ENCODE measurements around the gene ACSL1. TPM values are rescaled to one million over a fixed set of nuclear protein-coding genes. Genes with fewer than 3 reads are reported as not detected.
"Not testable (repeated sequence)": the region's sequence is repeated elsewhere in the genome, so short reads cannot be mapped to it uniquely, and the experiment has no call there.

ACSL1 gene
- total RNA-seq, 2 donors from 2014 or later, result 92.4 to 95.4 TPM

DNA sequence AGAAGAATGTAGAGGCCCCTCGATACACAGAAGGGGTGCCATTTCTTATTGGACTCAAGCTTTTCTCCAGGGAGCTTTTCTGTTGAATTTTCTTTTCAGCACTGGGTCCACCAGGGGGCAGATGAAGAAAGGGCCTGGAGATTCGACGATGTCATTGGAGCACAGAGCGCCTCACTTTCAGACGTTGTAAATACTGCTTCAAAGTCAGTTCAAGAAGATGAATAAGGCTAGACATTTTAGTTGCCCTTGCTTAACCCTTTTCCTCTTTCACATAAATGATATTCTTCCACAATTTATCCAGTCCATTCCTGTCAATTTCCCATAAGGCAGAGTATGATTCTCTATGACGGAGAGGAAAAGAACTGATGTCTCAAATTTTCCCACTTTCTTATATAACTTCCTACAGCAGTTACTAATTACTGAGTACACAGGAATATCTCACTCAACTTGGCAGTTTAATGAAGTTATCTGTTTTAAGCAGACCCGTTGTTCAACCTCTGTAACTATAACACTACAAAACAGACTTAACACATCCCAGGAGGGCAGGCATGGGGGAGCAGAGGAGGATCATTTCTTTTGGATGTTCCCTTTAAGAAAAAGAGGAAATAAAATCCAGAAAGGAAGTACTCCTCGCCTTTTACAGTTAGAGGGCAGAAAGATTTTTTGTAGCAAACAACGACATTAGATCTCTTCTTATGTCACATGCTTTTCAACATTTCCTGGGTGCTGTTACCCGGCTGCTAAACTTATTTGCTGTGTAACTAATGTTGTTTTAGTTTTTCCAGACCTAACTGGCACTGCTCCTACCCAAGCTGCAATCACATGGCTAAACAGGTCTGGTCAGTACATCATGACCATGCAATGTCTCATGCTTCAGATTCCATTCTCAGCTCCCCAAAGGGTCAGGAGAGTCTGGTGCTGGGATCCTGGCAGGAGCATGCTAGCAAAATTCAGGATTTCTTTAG, 79.7 kb downstream of the ACSL1 start:
- intact Hi-C loops (cut with DNase I), result loop anchor here in 1 of 2 donors (10.0 kb wide), 1 partner anchor 239 kb away; no protein-coding TSS in a partner anchor
- DNase-seq (ENCODE audit: low spot score), result no peak

DNA sequence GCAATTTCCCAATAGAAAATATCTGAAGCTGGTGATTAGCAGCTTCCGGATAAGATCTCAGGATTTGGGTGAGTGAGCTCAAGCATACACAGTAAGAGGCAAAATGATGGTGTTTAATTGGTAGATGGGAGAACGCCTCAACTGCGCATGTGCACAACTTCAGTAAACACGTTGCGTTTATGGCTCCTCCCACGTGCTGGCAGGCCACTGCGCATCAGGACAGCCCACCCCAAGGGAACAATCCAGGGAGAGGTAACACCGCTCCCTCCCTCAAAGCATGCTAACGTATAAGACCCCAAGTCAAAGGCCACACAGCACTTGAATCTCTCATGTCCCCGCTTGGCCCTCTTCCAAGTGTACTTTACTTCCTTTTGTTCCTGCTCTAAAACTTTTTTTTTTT, 81.5 kb downstream of the ACSL1 start:
- intact Hi-C loops (cut with DNase I), result loop anchor here in 1 of 2 donors (10.0 kb wide), 1 partner anchor 241 kb away; no protein-coding TSS in a partner anchor
- DNase-seq (ENCODE audit: low spot score), result no peak

DNA sequence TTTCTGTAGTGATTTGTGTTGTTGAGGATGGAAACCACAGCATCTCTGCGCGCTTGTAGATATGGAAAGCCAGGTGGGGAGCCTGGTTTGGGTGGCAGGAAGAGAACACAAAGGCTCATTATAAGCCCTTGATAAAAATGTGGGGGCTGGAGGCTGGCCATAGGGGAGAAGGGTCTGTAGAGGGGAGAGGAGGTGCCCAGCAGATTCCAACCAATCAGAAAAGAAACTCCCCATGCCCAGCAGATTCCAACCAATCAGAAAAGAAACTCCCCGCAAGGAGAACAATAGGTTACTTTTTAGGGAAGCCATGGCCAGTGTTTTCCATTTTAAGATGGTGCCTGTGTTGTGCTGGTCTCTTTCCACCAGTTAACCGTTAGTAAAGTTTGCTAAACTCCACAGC, 82.1 kb downstream of the ACSL1 start:
- no peak for DNase-seq (ENCODE audit: low spot score)
- intact Hi-C loops (cut with DNase I), result loop anchor here in 1 of 2 donors (10.0 kb wide), 1 partner anchor 241 kb away; no protein-coding TSS in a partner anchor

DNA sequence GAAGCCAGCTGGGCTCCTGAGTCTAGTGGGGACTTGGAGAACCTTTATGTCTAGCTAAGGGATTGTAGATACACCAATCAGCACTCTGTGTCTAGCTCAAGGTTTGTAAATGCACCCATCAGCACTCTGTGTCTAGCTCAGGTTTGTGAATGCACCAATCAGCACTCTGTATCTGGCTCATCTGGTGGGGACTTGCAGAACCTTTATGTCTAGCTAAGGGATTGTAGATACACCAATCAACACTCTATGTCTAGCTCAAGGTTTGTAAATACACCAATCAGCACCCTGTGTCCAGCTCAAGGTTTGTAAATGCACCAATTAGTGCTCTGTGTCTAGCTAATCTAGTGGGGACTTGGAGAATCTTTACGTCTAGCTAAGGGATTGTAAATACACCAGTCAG, 84.1 kb downstream of the ACSL1 start:
- intact Hi-C loops (cut with DNase I), result loop anchor here in 1 of 2 donors (10.0 kb wide), 1 partner anchor 243 kb away; no protein-coding TSS in a partner anchor
- not testable (repeated sequence) for DNase-seq (ENCODE audit: low spot score)

DNA sequence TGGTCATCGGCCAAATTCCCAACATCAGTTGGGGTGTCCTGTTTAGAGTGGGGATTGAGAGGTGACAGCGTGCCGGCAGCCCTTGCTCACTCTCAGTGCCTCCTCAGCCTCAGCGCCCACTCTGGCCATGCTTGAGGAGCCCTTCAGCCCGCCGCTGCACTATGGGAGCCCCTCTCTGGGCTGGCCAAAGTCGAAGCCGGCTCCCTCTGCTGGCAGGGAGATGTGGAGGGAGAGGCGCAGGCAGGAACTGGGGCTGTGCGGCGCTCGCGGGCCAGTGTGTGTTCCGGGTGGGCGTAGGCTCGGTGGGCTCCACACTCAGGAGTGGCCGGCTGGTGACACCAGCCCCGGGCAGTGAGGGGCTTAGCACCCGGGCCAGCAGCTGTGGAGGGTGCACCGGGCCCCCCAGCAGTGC, 84.8 kb downstream of the ACSL1 start:
- intact Hi-C loops (cut with DNase I), result loop anchor here in 1 of 2 donors (10.0 kb wide), 1 partner anchor 244 kb away; no protein-coding TSS in a partner anchor
- DNase-seq (ENCODE audit: low spot score), result no peak

DNA sequence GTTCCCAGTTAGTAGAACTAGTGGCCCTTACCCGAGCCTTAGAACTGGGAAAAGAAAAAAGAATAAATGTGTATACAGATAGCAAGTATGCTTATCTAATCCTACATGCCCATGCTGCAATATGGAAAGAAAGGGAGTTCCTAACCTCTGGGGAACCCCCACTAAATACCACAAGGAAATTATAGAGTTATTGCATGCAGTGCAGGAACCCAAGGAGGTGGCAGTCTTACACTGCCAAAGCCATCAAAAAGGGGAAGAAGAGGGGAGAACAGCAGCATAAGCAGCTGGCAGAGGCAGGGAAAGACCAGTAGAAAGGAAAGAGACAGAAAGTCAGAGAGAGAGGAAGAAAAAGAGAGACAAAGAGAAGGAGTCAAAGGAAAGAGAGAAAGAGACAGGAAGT, 86.2 kb downstream of the ACSL1 start:
- intact Hi-C loops (cut with DNase I); DNase-seq (ENCODE audit: low spot score): not testable (repeated sequence)

DNA sequence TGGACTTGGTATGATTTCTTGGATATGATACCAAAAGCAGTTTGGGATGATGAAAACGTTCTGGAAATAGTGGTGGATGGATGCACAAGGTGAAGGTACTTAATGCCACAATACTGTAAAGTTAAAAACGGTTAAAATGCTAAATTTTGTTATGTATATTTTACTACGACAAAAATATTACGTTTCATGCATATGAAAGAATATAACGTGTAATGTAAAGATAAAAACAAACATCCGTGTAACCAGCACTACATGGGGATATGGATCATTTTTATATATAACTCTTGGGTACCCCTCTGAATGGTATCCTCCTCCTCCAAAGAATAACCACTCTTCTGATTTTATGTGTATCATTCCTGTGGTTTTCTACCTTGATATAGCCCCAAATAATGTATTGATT, 91.0 kb downstream of the ACSL1 start:
- intact Hi-C loops (cut with DNase I), result no loop called here
- no peak for DNase-seq (ENCODE audit: low spot score)

DNA sequence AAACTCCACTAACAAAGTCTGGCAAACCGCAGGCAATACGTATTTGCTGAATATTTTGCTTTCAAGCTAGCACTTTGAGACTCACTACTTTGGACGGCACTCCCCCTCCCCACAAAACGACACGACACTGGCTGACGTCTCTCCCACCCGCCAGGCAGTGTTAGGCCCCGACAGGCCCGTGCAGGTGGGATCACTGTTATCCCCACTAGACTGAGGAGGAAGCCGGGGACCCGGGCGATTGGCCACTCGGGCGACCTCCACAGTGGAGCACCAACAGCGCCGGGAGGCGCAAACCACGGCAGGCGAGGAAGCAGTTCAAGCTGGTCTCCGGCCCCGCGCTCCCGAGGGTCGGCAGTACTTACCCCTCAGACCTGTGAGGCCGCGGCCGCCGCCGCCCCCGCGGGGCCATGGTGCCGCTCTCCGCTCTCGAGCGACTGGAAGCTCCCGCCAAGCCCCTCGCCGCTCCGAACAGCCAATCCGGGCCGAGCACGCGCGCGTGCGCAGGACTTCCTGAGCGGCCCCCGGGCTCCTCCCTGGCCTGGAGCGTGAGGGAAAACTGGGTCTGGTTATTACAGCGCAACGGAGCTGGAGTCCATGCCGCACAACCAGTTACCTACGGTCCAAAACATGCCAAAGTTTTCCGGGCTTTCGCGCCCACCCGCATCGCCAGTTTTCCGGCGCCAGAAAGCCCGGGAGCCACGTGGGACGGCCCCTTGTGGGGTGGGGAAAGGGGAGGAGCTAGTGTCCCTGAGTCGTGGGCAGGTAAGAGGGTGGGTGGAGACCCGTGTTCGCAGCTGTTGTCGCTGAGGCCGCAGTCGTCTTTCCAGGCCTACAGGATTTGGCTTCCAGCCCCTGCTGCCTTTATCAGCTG, 91.9 kb downstream of the ACSL1 start, which contains the start of gene CENPU:
CENPU (minus strand) TSS at position 443 of the 871 bp plus-strand sequence; CDS start at position 409, 34 bp downstream.
- intact Hi-C loops (cut with DNase I), result no loop called here
- peak; percentile 98 for DNase-seq (ENCODE audit: low spot score)

DNA sequence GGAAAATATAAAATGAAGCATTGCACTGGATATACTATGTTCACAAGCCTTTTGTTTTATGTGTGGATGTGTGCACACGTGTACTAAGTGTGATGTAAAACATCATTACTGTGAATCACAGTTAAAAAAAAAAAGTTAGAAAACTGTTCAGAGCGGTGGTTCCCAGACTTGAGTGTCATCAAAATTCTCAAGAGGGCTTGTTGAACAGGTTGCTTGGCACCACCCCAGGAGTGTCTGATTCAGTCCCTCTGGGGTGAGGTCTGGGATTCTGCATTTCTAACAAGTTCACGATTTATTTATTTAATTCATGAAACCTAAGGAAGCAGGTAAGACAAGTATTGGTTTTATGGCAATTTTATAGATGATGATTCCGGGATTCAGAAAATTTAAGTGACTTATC, 93.6 kb downstream of the ACSL1 start:
- DNase-seq (ENCODE audit: low spot score), result no peak
- intact Hi-C loops (cut with DNase I), result no loop called here

DNA sequence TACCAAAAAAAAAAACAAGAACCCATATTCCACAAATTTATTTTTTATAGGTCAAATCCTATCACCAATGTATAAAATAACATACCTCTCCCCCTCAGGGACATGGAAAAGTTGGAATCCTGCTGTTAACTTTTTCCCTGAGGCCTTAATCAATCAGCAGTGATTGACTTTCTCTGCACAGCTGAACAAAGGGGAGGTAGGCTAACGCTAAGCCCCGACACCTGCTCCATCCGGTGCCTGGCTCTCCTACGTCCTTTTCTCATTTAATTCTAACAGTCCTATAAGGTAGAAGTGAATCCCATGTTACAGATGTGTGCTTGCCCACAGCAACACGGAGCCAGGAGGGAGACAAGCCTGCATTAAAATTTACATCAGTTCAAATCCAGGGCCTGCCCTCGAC, 94.7 kb downstream of the ACSL1 start:
- intact Hi-C loops (cut with DNase I), result no loop called here

DNA sequence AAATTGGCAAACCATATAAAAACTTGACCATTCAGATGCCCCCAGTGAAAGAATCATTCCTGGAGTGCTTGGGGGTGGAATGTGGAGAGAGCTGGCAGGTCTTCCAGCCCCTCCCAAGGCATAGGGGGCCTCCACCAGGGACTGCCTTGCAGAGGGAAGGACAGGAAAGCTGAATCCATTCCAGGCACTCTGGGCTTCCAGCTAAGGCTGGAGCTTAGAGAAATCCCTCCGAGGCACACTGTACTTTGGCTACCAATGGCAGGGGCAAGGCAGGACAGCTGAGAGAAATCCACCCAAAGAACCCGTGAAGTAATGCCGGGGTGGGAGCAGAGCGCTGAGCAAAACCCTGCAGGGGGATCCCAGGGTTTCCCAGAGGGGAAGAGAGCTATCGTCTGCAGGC, 95.8 kb downstream of the ACSL1 start:
- no peak for DNase-seq (ENCODE audit: low spot score)
- intact Hi-C loops (cut with DNase I), result no loop called here

More for the DNA sequence above, 94.7 kb downstream of the ACSL1 start:
- DNase-seq (ENCODE audit: low spot score), result no peak

DNA sequence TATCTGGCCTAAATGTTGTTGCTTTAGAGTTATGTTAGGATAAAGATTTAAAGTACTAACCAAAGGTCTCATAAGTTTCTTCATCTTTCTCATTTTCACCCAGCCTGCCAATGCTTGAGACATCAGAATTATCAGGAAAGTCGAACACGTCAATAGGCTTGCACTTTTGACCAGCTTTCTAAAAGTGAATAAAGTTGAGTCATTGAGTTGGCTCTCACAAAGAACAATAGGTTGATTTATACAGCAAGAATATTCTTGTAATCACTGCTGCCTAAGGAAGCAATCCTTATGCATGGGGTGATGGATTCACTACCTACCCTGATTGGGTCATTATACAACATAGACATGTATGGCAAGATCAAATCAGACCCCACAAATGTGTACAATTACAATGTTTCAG, 96.9 kb downstream of the ACSL1 start:
- DNase-seq (ENCODE audit: low spot score), result no peak
- intact Hi-C loops (cut with DNase I), result no loop called here

DNA sequence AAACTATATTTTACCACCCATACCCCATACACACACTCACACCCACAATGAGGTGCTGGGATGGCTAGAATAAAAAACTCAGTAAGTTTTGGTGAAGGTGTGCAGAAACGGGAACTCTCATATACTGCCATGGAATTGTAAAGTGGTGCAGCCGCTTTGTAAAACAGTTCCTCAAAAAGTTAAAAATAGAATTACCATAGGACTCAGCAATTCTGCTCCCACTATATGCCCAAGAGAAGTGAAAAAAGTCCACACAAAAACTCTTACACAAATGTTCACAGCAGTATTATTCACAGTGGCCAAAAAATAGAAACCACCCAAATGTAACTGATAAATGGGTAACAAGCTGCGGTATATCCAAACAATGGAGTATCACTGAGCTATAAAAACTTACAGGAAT, 98.3 kb downstream of the ACSL1 start:
- DNase-seq (ENCODE audit: low spot score), result no peak
- intact Hi-C loops (cut with DNase I), result no loop called here

DNA sequence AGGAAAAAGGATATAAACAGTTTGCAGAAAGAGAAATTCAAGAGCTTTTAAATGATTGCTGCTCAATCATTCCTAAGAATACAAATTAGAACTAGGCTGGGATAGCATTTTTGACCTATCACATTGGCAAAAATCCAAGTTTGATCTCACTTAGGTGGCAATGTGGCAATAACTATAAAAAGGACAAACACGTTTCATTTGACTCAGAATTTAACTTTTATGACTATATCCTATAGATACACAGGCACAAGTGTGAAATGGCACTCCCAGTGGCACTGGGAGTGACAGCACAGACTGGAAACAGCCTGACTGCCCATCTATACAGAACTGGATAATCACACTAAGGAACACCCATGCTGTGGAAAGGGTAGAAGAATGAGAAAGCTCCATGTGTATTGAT, 103.0 kb downstream of the ACSL1 start:
- DNase-seq (ENCODE audit: low spot score), result no peak
- intact Hi-C loops (cut with DNase I), result no loop called here

DNA sequence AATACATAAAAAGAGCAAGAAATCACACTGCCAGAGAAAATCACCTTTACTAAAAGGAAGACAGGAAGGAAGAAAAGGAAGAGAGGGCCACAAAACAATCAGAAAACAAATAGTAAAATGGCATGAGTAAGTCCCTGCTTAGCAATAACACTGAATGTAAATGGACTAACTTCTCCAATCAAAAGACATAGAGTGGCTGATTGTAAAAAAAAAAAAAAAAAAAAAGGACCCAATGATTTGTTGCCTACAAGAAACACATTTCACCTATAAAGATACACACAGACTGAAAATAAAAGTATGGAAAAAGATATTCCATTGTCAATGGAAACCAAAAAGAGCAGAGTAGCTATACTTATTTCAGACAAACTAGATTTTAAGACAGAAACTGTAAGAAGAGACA, 104.5 kb downstream of the ACSL1 start:
- no peak for DNase-seq (ENCODE audit: low spot score)
- intact Hi-C loops (cut with DNase I), result no loop called here

DNA sequence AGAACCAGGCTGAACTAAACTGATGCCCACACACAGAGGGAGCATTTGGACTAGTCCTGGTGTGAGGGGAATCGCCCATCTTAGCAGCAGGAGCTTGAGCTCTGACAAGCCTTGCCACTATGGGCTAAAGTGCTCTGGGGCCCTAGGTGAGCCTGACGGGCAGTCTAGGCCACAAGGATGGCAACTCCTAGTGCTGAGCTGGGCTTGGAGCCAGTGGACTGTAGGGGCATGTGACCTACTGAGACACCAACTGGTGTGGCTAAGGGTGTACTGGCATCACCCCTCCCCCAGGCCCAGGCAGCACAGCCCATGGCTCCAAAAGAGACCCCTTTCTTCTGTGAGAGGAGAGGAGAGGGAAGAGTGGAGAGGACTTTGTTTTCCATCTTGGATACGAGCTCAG, 106.4 kb downstream of the ACSL1 start:
- intact Hi-C loops (cut with DNase I), result no loop called here
- DNase-seq (ENCODE audit: low spot score), result no peak

DNA sequence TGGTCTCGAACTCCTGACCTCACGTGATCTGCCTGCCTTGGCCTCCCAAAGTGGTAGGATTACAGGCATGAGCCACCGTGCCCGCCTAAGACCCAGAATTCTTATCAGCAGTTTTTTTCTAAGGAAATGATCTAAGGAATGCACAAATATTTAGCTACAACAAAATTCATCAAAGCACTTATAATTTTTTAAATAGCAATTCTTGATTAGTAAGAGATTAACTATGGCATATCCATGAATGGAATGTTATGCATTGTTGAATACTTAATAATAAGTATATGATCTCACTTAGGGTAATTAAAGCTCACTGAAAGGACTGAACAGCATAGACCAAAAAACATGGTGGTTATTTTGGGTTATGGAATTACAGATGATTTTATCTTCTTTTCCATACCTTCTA, 110.2 kb downstream of the ACSL1 start:
- intact Hi-C loops (cut with DNase I), result no loop called here

DNA sequence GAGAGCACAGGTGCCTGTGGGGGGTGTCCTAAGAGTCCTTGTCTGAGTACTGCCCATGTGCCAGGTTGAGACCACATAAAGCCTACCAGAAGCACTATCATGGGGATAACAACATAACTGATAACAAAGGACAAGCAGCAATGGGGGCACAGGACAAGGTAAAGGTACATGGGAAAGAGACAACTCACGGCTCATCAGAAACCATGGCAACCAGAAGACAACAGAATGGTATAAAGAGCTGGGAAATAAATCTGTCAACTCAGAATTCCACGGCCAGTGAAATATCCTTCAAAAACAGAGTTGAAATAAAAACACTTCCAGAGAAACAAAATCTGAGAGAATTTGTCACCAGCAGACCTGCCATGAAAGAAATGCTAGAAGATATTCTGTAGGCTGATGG, 111.9 kb downstream of the ACSL1 start:
- no peak for DNase-seq (ENCODE audit: low spot score)
- intact Hi-C loops (cut with DNase I), result no loop called here

More for the DNA sequence above, 110.2 kb downstream of the ACSL1 start:
- no peak for DNase-seq (ENCODE audit: low spot score)

DNA sequence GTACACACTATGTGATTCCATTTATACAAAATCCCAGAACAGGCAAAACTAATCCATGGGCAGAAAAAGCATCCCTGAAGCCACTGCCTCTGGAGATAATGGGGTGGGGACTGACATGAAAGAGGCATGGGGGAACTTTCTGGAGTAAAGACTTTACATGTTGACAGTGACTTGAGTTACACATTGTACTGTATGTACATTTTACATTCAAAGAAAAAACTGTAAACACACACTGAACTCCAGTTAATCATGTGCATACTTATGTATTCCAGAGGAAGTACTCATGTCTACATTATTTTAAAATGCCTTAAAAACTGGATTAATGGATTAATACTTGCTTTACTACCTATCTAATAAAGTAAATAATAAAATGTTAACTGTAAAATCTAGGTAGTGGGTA, 113.4 kb downstream of the ACSL1 start:
- DNase-seq (ENCODE audit: low spot score), result no peak

DNA sequence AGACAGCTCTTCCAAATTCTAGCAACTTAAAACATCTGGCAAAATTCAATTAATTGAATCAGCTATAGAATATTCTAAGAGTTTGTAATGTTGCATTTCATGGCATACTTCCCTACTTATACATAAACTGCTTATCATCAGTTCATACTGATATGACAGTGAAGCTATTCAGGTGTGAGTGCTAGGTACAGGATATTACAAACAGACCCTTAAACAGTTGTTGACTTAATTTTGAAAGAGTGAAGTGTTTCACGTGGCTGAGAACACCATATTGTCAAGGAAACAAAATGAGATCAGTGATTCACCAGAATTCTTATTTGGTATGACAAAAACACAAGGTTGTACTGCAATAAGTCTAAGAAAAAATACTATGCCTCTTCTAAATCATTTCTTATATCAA, 119.3 kb downstream of the ACSL1 start:
- no peak for DNase-seq (ENCODE audit: low spot score)
- intact Hi-C loops (cut with DNase I), result no loop called here

More for the DNA sequence above, 113.4 kb downstream of the ACSL1 start:
- intact Hi-C loops (cut with DNase I), result no loop called here
